Vagina (tissue), 2 donors: ENCODE data around the gene HSDL1. TPM values are rescaled to one million over a fixed set of nuclear protein-coding genes. Genes with fewer than 3 reads are reported as not detected.

ENCODE experiments used
- DNase-seq, 2 donors: peaks; one replicate each; pipeline ENCODE4 v3.0.0-alpha.2; 2017; ENCODE audit errors: extremely low spot score in 2 of 2
- H3K27ac ChIP-seq: fragments of 200-600 bp; sonication (generic); one replicate; pipeline ENCODE4 v1.5.1; 2019
- H3K27me3 ChIP-seq: fragments of 200-600 bp; sonication (generic); one replicate; pipeline ENCODE4 v1.5.1; 2019
- H3K36me3 ChIP-seq, 2 donors: fragments of 200-600 bp; sonication (generic); one replicate each; pipeline ENCODE4 v1.5.1; 2017 to 2019
- H3K4me1 ChIP-seq: fragments of 200-600 bp; sonication (generic); one replicate; pipeline ENCODE4 v1.5.1; 2019
- H3K4me3 ChIP-seq, 2 donors: fragments of 200-600 bp; sonication (generic); 1 replicate in 1 of 2; 2 replicates in 1 of 2; pipeline ENCODE4 v1.5.1; 2016 to 2019
- H3K9me3 ChIP-seq: fragments of 200-600 bp; sonication (generic); one replicate; pipeline ENCODE4 v1.5.1; 2019
- POLR2A ChIP-seq, 2 donors: fragments of 450-650 bp; IDR thresholded peaks; one replicate each; pipeline ENCODE4 v1.6.1; 2017; ENCODE audit warnings: antibody characterized with exemption in 2 of 2, mild to moderate bottlenecking in 2 of 2, moderate library complexity in 2 of 2
- POLR2AphosphoS5 ChIP-seq, 2 donors: sonication (generic); formaldehyde crosslinking; IDR thresholded peaks; one replicate each; pipeline ENCODE4 v1.9.0; 2017; ENCODE audit warnings: antibody characterized with exemption in 2 of 2, mild to moderate bottlenecking in 2 of 2, low read depth in 1 of 2; ENCODE audit not compliant: insufficient read depth in 1 of 2
- intact Hi-C: fragments of 100-400 bp; cut with DNase I; formaldehyde crosslinking; loops from one replicate; pipeline ENCODE4 v1.15.1; 2023
- total RNA-seq: library from RNA; depleted of rRNA; stranded (reverse); fragments of >200 nt; gene quantifications from one replicate; pipeline ENCODE4 v1.2.3, GENCODE V29; 2016
- TF ChIP-seq, protein P1 (sequence below), 3 experiments: fragments of 450-650 bp in 2 of 3; fragments of 200-600 bp in 1 of 3; sonication (generic) in 1 of 3; IDR thresholded peaks; one replicate each; pipeline ENCODE4 v1.5.1; 2017 to 2019; ENCODE audit warnings: antibody characterized with exemption in 3 of 3, mild to moderate bottlenecking in 2 of 3, moderate library complexity in 2 of 3

HSDL1 gene
- total RNA-seq, 1 donor from 2014 or later, result 16.9 TPM

DNA sequence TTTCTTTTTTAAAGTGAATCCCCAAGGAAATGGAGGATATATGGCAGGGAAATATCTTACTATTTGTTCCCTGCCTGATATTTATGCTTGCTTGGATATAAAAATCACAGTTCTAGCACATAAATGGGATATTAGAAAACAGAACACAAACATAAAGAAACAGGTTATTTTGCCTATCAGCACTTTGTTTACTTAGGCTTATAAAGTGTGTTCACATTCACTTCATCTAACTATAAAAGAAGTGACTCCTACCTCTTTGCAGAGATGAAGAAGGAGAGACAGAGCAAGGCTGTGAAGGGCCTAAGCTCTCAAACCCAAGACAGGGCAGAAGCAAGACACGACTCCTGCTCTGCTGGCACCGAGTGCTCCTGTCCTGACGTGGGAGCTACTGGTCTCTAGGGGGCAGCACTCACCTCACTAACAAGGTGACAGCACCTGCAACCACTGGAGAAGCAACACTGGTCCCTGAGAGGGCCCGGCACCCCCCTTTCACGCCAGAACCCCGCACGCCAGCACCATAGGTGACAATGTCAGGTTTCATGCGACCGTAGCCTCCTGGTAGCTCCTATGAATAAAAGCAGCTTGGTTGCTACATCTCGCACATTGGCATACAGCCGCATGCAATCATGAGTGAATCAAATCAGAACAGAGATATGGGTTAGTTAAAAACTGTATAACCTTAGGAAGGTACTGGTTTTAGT is 60.3 kb downstream of the HSDL1 start:
- H3K27ac ChIP-seq, result no peak overlapping the region
- peaks cover 5% of the 10 kb centered on the region for H3K4me1 ChIP-seq
- H3K4me3 ChIP-seq, result no peak overlapping the region
- no peak for DNase-seq
- no peaks in the 10 kb centered on the region for H3K27me3 ChIP-seq
- TF ChIP-seq POLR2A (IDR thresholded peaks at IDR 0.05), result no peak
- TF ChIP-seq, protein P1, sequence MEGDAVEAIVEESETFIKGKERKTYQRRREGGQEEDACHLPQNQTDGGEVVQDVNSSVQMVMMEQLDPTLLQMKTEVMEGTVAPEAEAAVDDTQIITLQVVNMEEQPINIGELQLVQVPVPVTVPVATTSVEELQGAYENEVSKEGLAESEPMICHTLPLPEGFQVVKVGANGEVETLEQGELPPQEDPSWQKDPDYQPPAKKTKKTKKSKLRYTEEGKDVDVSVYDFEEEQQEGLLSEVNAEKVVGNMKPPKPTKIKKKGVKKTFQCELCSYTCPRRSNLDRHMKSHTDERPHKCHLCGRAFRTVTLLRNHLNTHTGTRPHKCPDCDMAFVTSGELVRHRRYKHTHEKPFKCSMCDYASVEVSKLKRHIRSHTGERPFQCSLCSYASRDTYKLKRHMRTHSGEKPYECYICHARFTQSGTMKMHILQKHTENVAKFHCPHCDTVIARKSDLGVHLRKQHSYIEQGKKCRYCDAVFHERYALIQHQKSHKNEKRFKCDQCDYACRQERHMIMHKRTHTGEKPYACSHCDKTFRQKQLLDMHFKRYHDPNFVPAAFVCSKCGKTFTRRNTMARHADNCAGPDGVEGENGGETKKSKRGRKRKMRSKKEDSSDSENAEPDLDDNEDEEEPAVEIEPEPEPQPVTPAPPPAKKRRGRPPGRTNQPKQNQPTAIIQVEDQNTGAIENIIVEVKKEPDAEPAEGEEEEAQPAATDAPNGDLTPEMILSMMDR (IDR thresholded peaks at IDR 0.05), result peak; percentile 7 to 39 (median 35)
- TF ChIP-seq POLR2AphosphoS5 (IDR thresholded peaks at IDR 0.05; ENCODE audit: insufficient read depth in 1 of 2, low read depth in 1 of 2), result no peak
- intact Hi-C loops, result loop anchor here (10.0 kb wide), 1 partner anchor 100 kb away; the partner anchor contains the start of gene TAF1C
- H3K9me3 ChIP-seq, result no peaks in the 10 kb centered on the region
- H3K36me3 ChIP-seq, result peaks cover 0 to 78% of the 10 kb centered on the region in 2 donors

DNA sequence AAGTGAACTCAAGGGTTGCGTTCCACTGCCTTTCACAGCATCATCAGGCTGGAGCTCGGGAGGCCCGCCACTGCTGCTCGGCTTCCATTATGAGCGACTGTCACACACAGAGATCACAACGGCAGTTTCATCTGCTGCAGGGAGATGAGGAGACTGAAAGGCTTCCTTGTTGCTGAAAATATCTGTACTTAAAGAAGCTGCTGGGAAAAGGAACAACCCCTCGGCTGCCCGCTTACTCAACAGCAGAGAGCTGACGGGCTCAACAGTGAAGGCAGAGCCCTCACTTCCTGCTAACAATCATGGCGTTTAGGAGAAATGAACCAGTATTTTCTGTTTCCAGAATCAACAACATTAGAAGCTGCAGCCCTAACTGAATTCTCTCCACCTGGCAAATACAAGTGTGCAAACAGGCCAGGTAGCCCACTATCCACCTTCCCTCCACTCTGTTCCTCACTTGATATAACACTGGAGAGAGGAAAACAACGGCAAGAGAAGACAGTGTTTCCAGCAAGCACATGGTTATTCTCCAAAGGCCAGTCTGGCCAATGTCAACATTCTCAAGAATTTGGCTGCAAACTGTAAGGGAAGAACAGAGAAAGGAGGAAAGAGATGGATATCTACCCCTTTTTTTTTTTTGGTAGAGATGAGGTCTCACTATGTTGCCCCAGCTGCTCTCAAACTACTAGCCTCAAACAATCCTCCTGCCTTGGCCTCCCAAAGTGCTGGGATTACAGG is 62.0 kb downstream of the HSDL1 start:
- no peaks in the 10 kb centered on the region for H3K9me3 ChIP-seq
- intact Hi-C loops, result loop anchor here (10.0 kb wide), 1 partner anchor 102 kb away; the partner anchor contains the start of gene TAF1C
- DNase-seq, result no peak
- no peak overlapping the region for H3K4me3 ChIP-seq
- no peak overlapping the region for H3K27ac ChIP-seq
- no peaks in the 10 kb centered on the region for H3K27me3 ChIP-seq
- peaks cover 0 to 74% of the 10 kb centered on the region in 2 donors for H3K36me3 ChIP-seq
- H3K4me1 ChIP-seq, result peaks cover 5% of the 10 kb centered on the region
- TF ChIP-seq POLR2A (IDR thresholded peaks at IDR 0.05) (no peak), POLR2AphosphoS5 (IDR thresholded peaks at IDR 0.05; ENCODE audit: insufficient read depth in 1 of 2, low read depth in 1 of 2) (no peak)
- TF ChIP-seq, protein P1 (IDR thresholded peaks at IDR 0.05), result no peak

DNA sequence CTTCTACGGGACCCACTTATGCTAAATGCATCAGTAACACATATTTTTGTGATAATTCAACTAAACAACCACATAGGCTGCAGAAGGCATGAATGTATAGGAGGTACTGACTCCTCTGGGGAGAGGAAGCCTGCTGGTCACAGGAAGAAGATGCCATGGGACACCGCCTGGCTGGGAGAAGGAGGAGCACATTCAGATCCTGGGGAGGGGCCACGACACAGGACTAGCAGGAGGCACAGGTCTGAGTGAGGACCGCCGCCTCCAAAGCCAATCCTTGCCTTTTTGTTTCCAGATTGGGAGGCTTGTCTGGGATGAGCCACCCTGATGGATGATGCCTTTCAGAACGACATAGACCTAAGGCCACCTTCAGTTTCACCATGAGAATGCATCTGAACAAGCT is 62.9 kb downstream of the HSDL1 start:
- TF ChIP-seq POLR2A (IDR thresholded peaks at IDR 0.05), result no peak
- TF ChIP-seq, protein P1 (IDR thresholded peaks at IDR 0.05), result no peak
- no peak for TF ChIP-seq POLR2AphosphoS5 (IDR thresholded peaks at IDR 0.05; ENCODE audit: insufficient read depth in 1 of 2, low read depth in 1 of 2)
- no peak for DNase-seq
- no peak overlapping the region for H3K27ac ChIP-seq
- intact Hi-C loops, result loop anchor here (10.0 kb wide), 1 partner anchor 103 kb away; the partner anchor contains the start of gene TAF1C
- H3K36me3 ChIP-seq, result peaks cover 0 to 73% of the 10 kb centered on the region in 2 donors
- no peaks in the 10 kb centered on the region for H3K9me3 ChIP-seq
- no peak overlapping the region for H3K4me3 ChIP-seq
- H3K27me3 ChIP-seq, result no peaks in the 10 kb centered on the region
- H3K4me1 ChIP-seq, result peaks cover 5% of the 10 kb centered on the region

DNA sequence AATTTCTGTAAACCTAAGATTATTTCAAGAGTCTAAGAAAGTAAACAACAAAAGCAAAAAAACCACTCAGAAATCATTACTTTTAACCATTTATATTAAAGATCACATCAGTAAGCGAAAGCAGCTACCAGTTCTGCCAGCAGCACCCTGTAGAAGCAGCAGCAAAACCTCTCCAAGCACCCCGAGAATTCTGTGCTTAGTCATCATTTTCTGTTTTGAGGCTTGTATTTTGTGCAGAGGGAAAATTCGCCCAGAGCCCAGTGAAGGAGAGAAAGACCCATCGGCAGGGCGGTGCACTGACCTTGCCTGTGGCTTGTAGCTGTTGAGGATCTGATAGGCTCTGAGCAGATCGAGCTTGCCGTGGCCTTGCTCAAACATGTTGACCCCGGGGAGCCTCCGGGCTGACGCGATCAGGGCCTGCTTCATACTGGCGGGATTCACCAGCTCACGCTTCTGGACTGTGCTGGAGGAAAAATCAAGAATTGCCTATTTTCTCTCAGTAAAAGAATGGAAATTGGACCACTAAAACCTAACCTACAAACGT is 63.5 kb downstream of the HSDL1 start:
- H3K27ac ChIP-seq, result no peak overlapping the region
- TF ChIP-seq POLR2AphosphoS5 (IDR thresholded peaks at IDR 0.05; ENCODE audit: insufficient read depth in 1 of 2, low read depth in 1 of 2), result no peak
- TF ChIP-seq POLR2A (IDR thresholded peaks at IDR 0.05), result no peak
- TF ChIP-seq, protein P1 (IDR thresholded peaks at IDR 0.05), result no peak
- H3K36me3 ChIP-seq, result peaks cover 0 to 71% of the 10 kb centered on the region in 2 donors
- no peak for DNase-seq
- H3K9me3 ChIP-seq, result no peaks in the 10 kb centered on the region
- intact Hi-C loops, result loop anchor here (10.0 kb wide), 1 partner anchor 103 kb away; the partner anchor contains the start of gene TAF1C
- no peaks in the 10 kb centered on the region for H3K27me3 ChIP-seq
- H3K4me1 ChIP-seq, result peaks cover 5% of the 10 kb centered on the region
- H3K4me3 ChIP-seq, result no peak overlapping the region
